KMS-11 (cell line): ENCODE measurements around the gene CDH4.
"Not testable (repeated sequence)": the region's sequence is repeated elsewhere in the genome, so short reads cannot be mapped to it uniquely, and the experiment has no call there.

Source experiments
- H2AFZ ChIP-seq: fragments of 200-600 bp; sonication (generic); 2 replicates; pipeline ENCODE4 v1.6.1; 2016; ENCODE audit warnings: antibody characterized with exemption, mixed run types, low read depth
- H3K27ac ChIP-seq: fragments of 200-600 bp; sonication (generic); 2 replicates; pipeline ENCODE4 v1.6.1; 2016; ENCODE audit warnings: mild to moderate bottlenecking, mixed run types
- H3K27me3 ChIP-seq: fragments of 200-600 bp; sonication (generic); 2 replicates; pipeline ENCODE4 v1.6.1; 2017; ENCODE audit warnings: mild to moderate bottlenecking, low read depth, mixed run types, moderate library complexity; ENCODE audit not compliant: insufficient read depth
- H3K36me3 ChIP-seq: fragments of 200-600 bp; sonication (generic); 2 replicates; pipeline ENCODE4 v1.6.1; 2017; ENCODE audit warnings: mild to moderate bottlenecking, mixed run types; ENCODE audit not compliant: insufficient read depth
- H3K4me1 ChIP-seq: fragments of 200-600 bp; sonication (generic); 2 replicates; pipeline ENCODE4 v1.6.1; 2016; ENCODE audit warnings: mild to moderate bottlenecking, low read depth, mixed run types; ENCODE audit not compliant: poor library complexity, severe bottlenecking
- H3K4me2 ChIP-seq: fragments of 200-600 bp; sonication (generic); 2 replicates; pipeline ENCODE4 v1.7.0; 2016; ENCODE audit warnings: mild to moderate bottlenecking, mixed run types
- H3K4me3 ChIP-seq: fragments of 200-600 bp; sonication (generic); IDR thresholded peaks from 2 replicates; pipeline ENCODE4 v1.6.1; 2017; ENCODE audit warnings: low read depth, low read length, mixed read lengths; ENCODE audit not compliant: insufficient read depth
- H3K79me2 ChIP-seq: fragments of 200-600 bp; sonication (generic); 2 replicates; pipeline ENCODE4 v1.6.1; 2016; ENCODE audit warnings: low read depth, mixed run types; ENCODE audit not compliant: insufficient read depth
- H3K9ac ChIP-seq: fragments of 200-600 bp; sonication (generic); 2 replicates; pipeline ENCODE4 v1.6.1; 2016; ENCODE audit warnings: mild to moderate bottlenecking, mixed run types
- H4K20me1 ChIP-seq: fragments of 200-600 bp; sonication (generic); 2 replicates; pipeline ENCODE4 v1.6.1; 2016; ENCODE audit warnings: mild to moderate bottlenecking, mixed run types; ENCODE audit not compliant: insufficient read depth
- TF ChIP-seq, protein P1 (sequence below): fragments of 200-600 bp; sonication (generic); conservative IDR thresholded peaks from 2 replicates; pipeline ENCODE4 v1.6.1; 2017; ENCODE audit warnings: low read depth, mild to moderate bottlenecking, antibody characterized with exemption, low read length, moderate library complexity, mixed read lengths

CDH4 gene

DNA sequence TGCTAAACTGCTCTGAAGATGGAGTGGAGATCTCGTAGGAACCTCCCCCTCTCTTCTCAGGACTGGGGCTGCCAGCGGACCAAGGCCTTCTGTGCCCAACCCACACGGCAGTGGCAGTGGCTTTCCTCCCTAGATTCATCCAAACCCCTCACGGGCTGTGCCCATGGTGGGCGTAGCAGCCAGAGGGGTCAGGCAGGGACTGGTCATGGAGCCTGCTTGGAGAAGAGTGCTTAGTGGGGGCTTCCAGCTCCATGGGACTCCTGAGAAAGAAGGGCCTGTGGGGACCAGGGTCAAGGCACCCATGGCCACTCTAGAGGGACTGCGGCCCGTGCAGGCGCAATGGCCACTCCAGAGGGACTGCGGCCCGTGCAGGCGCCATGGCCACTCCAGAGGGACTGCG is 727.0 kb downstream of the CDH4 start:
- Histone ChIP-seq H3K79me2 (no peaks in the 10 kb centered on the region), H2AFZ (no peak overlapping the region), H3K4me2 (no peak overlapping the region), H4K20me1 (no peaks in the 10 kb centered on the region), H3K36me3 (peaks cover 8% of the 10 kb centered on the region), H3K4me3 (no peak overlapping the region), H3K9ac (no peak overlapping the region), H3K27me3 (no peaks in the 10 kb centered on the region), H3K4me1 (no peaks in the 10 kb centered on the region), H3K27ac (no peak overlapping the region)
- TF ChIP-seq, protein P1, sequence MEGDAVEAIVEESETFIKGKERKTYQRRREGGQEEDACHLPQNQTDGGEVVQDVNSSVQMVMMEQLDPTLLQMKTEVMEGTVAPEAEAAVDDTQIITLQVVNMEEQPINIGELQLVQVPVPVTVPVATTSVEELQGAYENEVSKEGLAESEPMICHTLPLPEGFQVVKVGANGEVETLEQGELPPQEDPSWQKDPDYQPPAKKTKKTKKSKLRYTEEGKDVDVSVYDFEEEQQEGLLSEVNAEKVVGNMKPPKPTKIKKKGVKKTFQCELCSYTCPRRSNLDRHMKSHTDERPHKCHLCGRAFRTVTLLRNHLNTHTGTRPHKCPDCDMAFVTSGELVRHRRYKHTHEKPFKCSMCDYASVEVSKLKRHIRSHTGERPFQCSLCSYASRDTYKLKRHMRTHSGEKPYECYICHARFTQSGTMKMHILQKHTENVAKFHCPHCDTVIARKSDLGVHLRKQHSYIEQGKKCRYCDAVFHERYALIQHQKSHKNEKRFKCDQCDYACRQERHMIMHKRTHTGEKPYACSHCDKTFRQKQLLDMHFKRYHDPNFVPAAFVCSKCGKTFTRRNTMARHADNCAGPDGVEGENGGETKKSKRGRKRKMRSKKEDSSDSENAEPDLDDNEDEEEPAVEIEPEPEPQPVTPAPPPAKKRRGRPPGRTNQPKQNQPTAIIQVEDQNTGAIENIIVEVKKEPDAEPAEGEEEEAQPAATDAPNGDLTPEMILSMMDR: no peak

DNA sequence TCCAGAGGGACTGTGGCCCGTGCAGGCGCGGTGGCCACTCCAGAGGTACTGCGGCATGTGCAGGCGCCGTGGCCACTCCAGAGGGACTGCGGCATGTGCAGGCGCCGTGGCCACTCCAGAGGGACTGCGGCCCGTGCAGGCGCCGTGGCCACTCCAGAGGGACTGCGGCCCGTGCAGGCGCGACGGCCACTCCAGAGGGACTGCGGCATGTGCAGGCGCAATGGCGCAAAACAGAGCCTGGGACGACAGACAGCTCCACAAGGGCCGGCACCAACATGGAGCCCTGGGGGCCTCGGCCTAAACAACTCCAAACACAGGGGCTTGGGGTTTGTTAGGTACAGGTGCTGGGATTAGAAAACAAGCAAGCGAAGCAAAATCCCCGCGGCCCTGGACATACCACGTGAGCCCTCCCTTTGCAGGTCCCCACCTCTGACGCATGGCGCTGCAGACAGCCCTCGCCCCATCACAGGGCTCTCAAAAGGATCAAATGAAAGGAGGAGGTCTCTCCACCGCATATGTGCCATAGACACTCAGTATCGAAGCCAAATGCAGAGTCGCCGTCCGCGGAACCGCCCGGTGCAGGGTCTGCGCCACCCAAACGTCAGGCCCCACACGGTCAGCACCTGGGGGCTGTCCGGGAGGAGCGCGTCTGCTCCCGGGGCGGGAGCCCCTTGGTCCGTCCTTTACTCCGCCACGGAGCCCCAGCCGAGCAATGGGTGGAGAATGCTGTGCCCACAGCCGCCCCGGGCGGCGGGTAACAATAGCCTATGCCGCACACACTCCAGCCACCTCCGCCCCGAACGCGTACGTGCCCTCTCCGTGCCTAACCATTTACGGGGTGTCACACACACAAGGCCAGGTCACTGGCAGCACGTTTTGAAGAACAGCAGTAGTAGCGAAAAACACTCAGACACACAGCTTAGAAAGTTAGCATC is 727.9 kb downstream of the CDH4 start:
- Histone ChIP-seq H3K4me3 (no peak overlapping the region), H3K27ac (no peak overlapping the region), H3K79me2 (no peaks in the 10 kb centered on the region), H3K27me3 (no peaks in the 10 kb centered on the region), H3K36me3 (0 out of 2 replicates have a peak, but pooled peaks cover 8% of the 10 kb centered on the region), H4K20me1 (no peaks in the 10 kb centered on the region), H2AFZ (no peak overlapping the region), H3K9ac (no peak overlapping the region), H3K4me1 (no peaks in the 10 kb centered on the region), H3K4me2 (no peak overlapping the region)
- TF ChIP-seq, protein P1: no peak

DNA sequence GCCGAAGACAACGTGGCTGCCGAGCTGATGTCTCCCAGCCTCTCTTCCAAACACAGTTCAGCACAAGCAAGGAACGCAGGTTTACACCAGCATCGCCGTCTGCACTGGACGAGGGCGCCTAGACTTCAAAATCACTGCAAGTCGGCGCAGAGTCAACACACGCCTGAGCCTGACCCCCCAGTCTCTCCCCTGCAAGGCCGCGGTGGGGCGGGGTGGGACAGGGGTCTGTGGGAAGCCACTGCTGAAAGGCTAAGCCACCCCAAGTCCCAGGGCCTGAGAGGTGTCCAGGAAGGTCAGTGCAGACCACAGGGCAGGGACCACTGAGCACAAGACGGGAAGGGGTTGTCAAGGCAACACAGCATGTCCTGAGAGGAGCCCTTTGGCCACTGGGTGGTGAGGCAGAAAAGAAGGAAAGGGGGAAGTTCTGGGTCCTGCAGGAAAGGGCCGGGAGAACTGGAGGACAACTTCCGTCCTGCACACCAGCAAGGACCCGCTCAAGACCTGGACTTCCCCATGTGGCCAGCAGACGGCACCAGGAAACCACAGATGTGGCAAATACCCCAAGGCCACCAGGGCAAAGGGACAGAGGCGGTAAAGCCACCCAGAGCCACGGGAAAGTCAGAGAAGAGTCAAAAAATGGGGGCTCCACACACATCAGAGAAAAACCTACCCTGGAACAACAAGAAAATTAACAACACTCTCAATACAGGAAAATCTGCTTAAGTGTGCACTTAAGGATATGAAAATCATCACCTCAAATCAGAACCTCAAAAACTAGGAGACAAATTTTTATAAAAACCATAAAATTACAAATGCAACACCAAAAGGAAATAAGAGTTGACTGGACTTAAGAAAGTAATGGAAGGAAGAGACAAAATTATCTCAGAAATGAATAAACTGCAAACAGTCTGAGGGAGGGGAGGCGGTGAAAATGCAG is 728.9 kb downstream of the CDH4 start:
- no peak overlapping the region for H3K4me3 ChIP-seq
- H3K9ac ChIP-seq: no peak overlapping the region
- no peaks in the 10 kb centered on the region for H4K20me1 ChIP-seq
- no peak overlapping the region for H3K4me2 ChIP-seq
- no peak overlapping the region for H3K27ac ChIP-seq
- no peaks in the 10 kb centered on the region for H3K79me2 ChIP-seq
- 0 out of 2 replicates have a peak, but pooled peaks cover 5% of the 10 kb centered on the region for H3K36me3 ChIP-seq
- no peaks in the 10 kb centered on the region for H3K27me3 ChIP-seq
- H3K4me1 ChIP-seq: no peaks in the 10 kb centered on the region
- TF ChIP-seq, protein P1: peak; percentile 69
- H2AFZ ChIP-seq: no peak overlapping the region

DNA sequence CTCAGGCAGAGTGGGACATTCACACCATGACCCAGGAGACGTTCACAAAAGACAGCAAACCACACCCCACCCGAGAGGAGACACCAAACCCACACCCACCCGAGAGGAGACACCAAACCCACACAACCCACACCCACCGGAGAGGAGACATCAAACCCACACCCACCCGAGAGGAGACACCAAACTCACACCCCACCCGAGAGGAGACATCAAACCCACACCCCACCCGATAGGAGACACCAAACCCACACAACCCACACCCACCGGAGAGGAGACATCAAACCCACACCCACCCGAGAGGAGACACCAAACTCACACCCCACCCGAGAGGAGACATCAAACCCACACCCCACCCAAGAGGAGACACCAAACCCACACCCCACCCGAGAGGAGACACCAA is 729.6 kb downstream of the CDH4 start:
- H3K36me3 ChIP-seq, H2AFZ ChIP-seq, H3K4me3 ChIP-seq, H3K27ac ChIP-seq, H3K4me1 ChIP-seq, H3K79me2 ChIP-seq, H3K4me2 ChIP-seq, H3K9ac ChIP-seq, H3K27me3 ChIP-seq, H4K20me1 ChIP-seq: not testable (repeated sequence)
